ENCODE results near the gene VPS13A.
A peak's percentile ranks its signal among the peaks of the same experiment; 100 is the strongest.
"Not testable (repeated sequence)": the region's sequence is repeated elsewhere in the genome, so short reads cannot be mapped to it uniquely, and the experiment has no call there.

The VPS13A gene

DNA sequence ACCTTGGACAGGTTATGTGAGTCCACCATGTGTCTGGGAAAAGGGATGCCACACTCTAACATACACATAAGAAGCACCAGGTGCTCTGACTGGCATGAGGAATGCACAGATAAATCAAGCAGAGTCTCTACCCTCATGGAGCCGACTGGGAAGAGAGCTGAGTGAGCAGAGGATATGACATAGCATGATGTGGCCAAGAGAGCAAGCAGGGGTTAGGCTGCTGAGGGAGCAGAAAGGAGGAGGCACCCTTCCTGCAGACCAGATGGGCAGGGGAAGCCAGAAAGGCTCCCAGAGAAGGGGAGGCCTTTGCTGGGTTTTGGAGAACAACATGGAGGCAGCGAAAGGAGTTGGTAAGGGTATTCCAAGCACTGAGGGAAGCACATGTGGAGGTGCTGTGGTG lies 247.7 kb downstream of the VPS13A start:
- DNase-seq (ENCODE audit: low read depth) = no peak

DNA sequence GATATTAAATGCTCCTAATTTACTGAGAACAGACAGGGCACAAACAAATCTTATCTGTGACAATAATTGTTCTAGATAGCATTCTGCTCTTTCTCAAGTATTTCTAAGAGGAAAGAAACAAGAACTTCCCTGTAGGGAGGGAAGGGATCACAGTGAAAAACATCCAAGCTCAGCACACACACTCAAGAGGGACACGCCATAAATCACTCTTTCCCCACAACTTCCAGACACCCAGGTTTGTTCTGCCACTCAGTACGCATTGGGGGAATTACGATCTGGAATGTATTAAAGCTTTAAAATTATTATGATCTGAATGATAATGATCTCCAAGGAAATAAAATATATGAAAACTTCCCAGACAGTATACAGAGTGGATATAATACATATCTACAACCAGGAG lies 249.4 kb downstream of the VPS13A start:
- no peak for DNase-seq (ENCODE audit: low read depth)

DNA sequence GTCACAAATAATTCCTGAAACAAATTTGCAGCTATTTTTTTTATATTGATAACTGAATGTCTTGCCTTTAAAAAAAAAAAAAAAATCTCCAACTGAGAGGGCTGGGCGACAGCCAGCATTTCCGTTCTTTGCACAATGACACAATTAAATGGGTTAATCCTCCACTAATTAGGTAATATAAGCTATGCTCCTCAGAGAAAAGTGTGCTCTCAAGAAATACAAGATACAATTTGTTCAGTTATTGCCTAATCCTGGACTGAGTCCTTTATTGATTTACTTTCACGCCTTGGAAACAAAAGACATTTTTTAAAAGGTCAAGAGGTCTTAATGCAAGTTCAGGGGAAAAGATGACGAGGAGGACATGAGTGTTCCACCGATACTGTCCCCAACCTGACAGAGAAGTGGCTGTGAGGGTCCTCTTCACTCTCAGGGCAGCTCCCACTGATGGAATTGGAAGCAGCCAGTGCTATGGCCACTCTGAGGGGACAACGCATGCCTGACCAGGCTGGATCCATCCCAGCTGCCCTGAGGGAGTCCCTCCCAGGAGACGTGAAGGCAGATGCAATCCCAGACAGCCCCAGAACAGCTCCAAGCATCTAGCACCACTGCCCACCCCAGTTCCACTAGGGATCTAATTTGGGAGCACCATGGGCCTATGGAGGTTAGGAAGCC lies 250.1 kb downstream of the VPS13A start:
- no peak for DNase-seq (ENCODE audit: low read depth)

DNA sequence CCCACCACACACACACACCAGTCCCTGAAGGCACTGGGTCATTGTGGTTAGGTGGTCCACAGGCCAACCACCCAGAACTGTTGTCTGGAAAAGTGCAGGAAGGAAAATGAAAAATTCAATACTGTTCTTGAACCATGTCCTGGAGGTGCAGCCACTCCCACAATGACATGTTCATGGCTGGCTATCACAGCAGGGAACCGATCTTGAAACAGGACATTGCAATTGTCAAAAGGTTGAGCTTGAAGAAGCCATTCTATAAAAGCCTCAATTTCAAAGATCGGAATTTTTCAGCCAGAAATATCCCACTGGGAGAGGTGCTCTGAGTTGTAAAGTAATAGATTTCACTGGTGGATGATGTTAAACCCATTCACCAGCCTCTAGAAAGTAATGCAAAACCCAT lies 252.6 kb downstream of the VPS13A start:
- no peak for DNase-seq (ENCODE audit: low read depth)

DNA sequence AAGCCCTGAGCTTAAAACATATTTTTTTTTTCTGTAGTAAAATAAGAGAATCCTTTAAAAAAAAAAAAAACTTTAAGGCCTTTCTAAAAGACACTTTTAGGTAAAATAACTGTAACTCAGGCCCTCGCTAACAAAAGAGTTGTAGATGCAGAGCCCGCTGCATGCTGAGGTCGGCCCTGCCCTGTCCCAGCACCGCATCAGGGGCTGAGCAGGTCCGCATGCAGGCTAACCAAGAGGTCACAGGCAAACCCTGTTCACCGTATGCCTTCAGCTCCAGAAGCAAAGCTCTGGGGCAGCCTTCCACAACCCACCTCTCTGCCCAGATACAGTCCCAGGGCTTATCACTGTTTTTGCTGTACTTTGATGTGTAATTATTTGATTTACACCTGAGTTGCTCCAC lies 254.7 kb downstream of the VPS13A start:
- no peak for DNase-seq (ENCODE audit: low read depth)

DNA sequence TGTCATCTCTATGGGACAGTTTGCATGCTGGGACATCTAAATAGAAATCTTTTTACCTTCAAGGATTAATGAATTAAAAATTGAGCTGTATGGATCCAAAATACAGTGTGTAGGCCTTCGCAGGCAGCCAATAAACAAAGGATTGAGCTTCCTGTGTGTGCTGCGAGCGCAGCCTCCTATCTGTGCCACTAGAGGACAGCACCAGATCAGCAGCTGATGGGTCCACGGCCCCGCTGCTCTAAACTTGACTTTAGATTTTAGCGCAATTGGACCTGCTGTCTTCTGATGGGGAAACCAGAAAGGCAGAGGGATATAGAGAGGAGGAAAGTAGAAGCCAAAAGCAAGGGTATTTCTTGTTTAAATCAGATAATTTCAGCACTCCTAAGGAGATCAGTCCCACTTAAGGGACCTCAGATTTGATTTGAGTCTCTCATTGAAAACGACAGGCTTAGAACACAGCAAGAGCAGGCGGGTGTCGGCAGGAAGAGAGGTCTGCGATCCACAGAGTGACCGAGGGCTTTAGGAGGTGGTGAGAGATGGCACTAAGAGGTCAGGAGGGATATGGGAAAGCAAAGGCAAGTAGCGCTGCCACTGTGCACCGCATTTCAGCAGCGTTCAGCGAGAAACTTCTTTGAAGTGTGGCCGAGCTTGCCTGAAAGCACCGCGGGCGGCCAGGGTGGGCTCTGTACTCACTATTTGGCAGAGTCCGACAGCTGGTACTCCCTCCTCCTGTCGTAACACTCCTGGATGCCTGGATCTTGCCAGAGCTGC lies 256.5 kb downstream of the VPS13A start:
- peak; percentile 7 for DNase-seq (ENCODE audit: low read depth)

DNA sequence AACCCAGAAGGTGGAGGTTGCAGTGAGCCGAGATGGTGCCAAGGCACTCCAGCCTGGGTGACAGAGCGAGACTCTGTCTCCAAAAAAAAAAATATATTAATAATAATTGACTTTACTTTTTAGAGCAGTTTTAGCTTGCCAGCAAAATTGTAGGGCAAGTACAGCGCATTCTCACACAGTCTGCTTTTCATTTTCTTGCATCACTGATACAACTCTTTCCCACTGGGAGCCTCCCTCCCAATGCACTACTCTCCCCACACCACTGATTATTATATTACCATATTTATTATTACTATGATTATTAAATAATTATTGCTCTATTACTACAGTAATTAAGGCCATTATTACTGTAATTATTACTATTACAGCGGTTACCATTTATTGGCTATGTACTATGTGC lies 257.9 kb downstream of the VPS13A start:
- DNase-seq (ENCODE audit: low read depth) = no peak

DNA sequence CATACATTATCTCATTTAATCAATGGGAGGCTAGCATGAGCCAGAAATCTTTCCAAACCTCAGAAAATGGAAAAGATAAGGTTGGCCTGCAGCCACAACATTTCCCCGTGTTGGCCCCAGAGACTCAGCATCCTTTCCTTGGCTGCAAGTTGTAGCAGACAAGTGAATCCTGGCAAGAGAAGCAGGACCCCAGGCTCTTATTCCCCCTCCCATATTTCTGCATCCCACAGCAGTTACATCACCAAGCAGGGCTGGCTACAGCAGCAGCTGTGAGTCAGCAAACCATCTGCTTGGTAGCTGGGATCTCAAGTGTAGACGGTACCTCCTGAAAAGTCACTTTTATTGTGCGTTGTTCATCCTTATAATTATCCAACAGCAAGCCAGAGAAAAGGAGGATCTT lies 258.4 kb downstream of the VPS13A start:
- no peak for DNase-seq (ENCODE audit: low read depth)

DNA sequence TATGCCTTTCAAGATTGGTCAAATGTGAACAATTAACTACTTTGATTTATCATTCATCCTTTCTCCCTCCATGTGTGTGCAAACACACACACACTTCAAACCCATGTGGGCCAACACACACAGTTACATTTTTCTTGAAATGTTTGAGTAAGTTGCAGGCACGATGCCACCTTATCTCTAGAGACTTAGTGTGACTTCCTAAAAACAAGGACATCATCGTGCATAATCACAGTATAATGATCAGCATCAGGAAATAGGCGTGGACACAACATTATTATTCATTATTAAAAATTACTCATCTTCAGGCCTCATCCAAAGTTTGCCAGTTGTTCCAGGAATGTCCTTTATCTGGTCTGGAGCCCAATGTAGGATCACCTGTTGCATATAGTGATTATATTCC lies 261.3 kb downstream of the VPS13A start:
- DNase-seq (ENCODE audit: low read depth) = no peak

DNA sequence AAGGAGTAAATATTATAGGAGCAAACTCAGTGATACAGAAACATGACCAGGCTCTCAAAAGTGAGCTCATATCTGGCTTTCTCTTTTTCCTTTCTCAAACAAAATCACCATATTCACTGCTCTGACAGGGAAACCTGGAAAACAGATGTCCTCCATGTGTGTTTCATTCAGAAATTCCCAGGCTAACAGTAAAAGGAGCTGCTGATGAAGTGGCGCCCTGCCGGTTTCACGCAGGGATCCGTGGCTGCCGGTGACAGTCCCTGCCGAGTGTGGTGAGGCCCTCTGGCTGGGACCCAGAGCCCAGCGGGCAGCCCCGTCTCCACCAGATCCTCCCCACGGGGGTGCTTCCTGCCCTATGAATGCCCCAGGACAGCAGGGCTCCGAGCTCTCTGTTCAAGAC lies 262.7 kb downstream of the VPS13A start:
- no peak for DNase-seq (ENCODE audit: low read depth)

DNA sequence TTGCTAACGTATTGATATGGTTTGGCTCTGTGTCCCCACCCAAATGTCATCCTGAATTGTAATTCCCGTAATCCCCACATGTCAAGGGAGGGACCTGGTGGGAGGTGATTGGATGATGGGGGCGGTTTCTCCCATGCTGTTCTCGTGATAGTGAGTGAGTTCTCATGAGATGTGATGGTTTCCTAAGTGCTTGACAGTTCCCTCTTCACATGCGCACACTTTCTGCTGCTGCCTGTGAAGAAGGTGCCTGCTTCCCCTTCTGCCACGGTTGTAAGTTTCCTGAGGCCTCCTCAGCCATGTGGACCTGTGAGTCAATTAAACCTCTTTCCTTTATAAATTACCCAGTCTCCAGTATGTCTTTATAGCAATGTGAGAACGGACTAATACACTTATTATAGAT lies 263.8 kb downstream of the VPS13A start:
- DNase-seq (ENCODE audit: low read depth) = not testable (repeated sequence)

DNA sequence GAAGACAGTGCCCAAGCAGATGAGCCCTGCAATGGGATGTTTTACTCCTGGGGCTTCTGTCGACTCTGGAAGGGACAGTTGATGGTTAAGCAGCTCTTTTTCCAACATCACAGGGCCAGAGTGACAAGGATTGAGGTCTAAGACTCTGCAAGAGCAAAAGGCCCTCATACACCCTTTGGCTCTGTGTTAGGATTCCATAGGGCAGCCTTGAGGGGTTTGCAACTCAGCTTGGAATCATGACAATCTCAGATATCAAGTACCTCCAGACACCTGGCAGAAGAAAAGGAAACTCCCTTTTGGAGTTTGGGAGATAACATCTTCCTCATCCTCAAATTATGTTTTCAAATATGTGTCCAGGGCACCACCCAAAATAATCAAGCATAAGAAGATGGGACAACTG lies 265.1 kb downstream of the VPS13A start:
- no peak for DNase-seq (ENCODE audit: low read depth)

DNA sequence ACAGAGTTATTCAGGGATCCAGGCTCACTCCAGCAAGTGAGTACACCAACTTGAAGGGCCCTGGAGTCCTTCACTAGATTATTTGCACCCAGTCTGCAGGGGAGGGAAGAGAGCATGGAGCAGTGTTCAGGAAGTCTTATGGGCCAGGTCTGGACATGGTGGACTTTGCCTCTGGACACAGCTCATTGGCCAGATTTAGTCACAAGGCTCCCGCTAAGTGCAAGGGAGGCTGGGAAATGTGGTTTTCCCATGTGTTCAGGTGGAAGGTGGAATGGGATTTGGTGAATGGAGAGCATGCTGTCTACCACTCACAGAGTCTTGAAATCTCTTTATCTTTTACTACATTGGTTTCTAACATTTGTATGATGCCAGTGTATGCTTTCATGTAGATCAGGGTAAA lies 270.3 kb downstream of the VPS13A start:
- no peak for DNase-seq (ENCODE audit: low read depth)

DNA sequence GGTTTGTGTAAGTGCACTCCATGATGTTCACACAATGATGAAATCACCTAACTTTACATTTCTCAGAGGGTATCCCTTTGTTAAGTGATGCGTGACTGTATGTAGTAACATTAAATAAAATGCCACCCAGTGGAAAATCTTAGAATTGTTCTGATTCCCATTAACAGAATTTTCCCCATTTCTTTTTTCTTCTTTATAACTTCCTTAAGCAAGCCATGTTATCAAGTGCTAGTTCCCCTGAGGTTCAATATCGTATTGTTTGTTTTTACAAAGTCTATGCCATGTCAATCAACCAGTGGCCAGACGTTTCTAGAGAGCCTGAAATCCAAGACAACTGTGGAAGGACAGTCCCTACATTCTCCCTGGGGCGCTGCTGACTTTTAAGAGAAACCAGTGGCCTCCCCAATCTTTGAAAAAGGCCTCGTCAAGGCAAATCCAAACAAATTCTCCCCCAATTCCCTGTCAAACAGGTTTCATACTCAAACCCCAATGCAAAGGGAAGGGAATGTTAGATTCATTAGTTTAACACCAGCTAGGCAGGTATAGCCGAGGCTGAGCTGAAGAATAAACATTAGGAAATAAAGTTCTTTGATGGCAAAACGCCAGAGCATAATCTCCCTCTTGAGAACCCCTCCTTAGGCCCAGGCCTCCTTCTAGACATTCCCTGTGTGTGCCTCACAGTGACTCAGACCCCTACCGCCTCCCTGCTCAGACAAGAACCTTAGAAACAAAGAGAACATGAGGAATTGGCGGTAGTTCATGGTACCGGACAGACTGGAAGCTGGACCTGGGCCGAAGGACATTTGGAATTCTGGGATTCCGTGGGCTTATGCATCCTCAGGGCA lies 272.1 kb downstream of the VPS13A start:
- DNase-seq (ENCODE audit: low read depth) = no peak

DNA sequence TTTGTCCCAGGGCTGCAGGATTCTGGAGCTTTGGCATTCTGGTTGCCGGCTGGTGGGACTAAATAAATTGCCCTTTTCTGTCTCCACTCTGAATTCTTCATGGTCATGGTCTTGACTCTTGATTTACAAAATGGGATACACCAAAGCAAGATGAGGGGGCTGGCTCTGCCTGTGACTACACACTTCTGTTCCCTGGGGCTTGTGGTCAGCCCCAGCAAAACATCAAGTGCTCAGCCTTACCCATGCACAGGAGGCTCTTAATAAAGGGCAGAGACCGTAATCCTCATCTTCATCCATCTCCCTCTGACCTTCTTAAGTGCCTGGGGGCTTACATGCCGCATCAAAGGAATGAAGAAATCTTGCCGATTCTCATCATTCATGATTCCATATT lies 272.7 kb downstream of the VPS13A start:
- no peak for DNase-seq (ENCODE audit: low read depth)

DNA sequence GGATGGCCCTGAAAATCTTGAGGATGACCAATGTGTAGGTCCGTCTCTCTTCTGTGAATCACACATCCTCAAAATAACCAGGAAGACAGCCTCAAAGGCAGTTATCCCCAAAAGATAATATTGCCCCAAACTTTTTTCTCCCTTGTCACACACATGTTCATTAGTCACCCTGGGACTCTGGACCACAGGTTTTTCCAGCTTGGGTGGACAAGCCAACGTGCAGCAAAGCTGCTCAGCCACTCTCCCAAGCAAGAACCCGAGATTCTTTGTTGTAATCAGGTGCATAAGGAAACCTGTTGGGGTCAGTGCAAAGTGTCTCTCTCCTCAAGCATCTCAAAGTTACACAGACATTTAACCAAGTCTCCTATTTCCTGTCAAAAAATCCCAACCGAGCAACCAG lies 274.2 kb downstream of the VPS13A start:
- DNase-seq (ENCODE audit: low read depth) = no peak

DNA sequence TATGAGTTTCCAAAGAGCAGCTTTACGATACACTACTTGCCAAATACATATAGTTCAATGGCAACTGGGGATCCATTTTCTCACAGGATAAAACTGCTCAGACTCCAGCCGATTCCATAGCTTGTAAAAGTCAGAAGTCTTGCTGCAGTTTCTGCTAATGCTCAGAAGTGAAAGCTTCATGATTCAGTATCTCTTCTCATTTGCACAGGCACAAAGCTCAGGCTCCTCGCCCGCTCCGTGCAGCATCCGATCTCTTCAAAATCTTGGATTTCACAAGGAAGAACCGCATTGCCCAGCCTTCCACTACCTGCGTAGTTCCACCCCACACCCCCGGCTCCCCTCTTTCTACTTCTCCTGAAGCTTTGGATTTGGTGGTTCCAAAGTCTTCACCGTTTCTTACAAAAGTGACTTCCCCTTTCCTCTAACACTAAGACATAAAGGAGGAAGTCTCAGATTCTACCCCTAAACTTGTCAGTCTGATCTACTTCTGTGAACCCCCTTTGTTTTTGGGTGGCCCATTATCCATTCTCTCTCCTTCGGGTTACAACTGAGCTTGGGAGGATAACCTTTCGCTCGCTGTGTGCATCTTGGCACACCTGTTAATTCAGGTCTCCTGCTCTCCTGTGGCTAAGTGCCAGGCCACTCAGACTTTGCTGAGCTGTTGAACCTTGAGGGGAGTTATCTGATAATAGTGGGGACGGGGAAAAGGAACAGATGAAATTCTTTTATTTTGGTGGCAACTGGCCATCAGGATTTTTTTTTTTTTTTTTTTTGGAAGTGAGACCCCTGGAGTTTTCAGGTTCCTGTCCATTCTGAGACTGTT lies 276.7 kb downstream of the VPS13A start:
- no peak for DNase-seq (ENCODE audit: low read depth)

DNA sequence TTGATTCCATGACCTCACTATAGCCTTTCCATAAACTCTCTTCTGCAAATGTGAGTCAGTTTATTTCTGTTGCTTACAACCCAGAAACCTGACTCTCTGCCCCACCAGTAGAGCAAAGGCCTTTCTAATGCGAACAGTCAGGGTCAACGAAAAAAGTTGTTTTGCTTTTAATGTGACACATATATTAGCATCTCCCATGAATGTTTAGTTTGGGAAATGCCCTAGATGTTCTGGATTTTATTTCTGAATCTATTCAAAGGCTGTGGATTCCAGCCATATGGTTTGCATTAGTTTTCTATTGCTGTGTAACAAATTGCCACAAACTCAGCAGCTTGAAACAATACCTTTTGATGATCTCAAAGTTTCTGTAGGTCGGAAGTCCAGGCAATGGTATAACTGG lies 277.3 kb downstream of the VPS13A start:
- no peak for DNase-seq (ENCODE audit: low read depth)

DNA sequence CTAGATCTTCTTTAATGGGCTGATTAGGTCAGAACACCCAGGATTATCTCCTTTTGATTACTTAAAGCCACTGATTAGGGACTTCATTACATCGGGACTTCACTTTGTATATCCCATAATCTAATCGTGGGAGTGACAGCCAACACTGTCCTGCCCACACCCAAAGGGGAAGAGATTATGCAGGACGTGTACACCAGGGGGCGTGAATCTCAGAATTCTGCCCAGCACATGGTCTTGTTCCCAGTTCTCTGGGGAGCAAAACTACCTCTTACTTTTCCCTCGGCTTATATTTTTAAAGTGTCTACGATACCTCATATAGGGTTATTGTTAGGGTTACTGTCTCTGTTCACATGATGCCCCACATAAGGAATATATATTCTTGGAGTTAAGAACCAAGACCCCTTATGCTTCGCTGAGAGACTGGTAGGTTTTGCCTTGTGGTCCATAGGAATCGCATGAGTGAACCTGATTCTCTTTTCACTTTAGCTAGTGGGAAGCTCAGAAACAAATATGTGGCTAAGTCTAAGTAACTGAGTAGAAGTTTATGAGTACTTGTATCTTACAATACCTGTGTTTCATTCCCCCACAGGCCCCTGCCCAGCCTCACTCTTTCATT lies 278.1 kb downstream of the VPS13A start:
- DNase-seq (ENCODE audit: low read depth) = peak; percentile 25

DNA sequence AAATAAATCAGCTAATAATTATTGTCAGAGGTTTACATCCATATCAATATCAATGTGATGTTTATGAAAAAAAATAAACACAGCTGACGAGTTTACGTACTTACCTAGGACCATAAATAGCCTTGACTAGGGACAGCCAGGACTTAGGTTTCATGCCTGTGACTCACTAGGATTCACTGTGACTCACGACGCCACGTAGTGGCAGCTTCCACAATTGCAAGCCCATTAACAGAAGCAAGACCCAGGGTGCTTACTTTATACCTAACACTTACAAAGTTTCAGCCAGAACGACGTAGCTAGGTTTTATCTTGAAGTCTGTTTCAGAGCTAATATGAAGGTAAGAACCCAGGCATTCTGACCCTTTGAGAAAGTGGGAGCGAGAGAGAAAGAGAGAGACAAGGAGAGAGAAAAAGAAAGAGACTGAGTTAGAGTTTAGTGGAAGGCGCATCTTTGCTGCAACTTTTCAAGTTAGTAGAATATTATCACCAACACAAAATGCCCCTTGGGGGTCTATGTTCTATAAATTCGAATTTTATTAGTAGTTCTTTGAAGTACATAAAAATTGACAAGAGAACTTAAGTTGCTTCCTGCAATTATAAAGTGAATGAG lies 279.6 kb downstream of the VPS13A start:
- peak; percentile 69 for DNase-seq (ENCODE audit: low read depth)

DNA sequence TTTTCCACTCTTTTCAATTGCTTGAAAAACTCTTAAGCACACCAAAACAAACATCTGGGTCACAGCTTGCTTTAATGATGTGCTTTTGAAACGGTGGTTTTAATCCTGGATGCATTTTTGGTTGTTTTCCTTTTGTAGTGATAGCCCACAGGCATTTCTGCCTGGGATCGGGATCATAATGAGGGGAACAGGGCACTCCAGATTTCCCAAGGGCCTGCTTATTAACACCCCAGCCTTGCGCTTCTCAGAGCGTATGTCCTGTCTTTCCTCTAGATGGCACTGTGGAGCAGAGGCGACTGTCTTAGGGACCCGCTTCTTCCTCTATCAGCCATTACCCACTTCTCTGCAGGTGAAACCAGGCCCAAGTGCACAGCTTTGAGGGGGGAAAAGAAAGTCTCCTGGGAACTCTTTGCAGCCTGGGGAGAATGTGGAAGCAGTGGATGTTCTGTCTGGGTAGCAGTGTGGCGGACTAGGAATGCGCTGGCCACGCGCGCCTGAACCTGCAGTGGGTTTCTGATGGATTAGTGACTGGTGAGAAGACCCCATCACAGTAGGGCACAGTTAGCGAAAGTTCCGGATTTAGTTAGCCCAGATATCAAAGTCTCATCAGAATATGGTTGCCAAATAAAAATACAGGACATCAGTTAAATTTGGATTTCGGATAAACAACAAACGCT lies 280.7 kb downstream of the VPS13A start:
- DNase-seq (ENCODE audit: low read depth) = peak; percentile 37

All from stimulated activated CD8-positive, alpha-beta memory T cell treated with anti-CD3 and anti-CD28 coated beads, Interleukin-7, amount 100 ng/mL, for 24 hours (primary cell).